Middle frontal gyrus (tissue), 1 donor: ENCODE results near the gene PRODH.
"Not testable (repeated sequence)": the region's sequence is repeated elsewhere in the genome, so short reads cannot be mapped to it uniquely, and the experiment has no call there.

ENCODE experiments used
- DNase-seq: peaks from one replicate; pipeline ENCODE4 v3.0.0-alpha.2; 2015; ENCODE audit warnings: low spot score; ENCODE audit errors: extremely low spot score

PRODH gene

DNA sequence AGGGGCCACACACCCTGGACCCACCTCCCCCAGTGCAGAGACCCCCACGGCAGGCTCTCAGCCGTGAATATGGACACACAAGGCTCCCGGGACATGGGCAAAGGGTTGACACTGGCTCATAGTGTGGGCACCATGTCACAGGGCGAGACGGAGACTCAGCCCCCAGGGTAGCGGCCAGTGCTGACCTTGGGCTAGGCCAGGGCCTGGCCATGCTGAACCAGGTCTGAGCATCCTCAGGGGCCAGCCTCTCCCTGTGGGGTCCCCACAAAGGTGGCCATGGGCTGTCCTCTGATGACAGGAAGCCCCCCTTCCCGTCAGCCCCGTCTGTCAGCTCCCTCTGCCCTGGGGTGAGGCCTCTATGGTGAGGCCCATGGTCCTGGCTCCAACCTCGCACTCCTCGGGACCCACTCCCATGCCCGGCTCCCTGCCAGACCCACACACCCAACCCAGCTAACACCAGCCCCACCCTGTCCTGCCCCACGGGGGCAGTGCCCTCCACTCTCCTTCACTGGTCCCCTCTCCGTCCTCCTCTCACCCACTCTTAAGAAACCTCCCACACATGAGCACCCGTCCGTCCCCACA is 19.0 kb upstream of the PRODH start:
- no peak for DNase-seq

DNA sequence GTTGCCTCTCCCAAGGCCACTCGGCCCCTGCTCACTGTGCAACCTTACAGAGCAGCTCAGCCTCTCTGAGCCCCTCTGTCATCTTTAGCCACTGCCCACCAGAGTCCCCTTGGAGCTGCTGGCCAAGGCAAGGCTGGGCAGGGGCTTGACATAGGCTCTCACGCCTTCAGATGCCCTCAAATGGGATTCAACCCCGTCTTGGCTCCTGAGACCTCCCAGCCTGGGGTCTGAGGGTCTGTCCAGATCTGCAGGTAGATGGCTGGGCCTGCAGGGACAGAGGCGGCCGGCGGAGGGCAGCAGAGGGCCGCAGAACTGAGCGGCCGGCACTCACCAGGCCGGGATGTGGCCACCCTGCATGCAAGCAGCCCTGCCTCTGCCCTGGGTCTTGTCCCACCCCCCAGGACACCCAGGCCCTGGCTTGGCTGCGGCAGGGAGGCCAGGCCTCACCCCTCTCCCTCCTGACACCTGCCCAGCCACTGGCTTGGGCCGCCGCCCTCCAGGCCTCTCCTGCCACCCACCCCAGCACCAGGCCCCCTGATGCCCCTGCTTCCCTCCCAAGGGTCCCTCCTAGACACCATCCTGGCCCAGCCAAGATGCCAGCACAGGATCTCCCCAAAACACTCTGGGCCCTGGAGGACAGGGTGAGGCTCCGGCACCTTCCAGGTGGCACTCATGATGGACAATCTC is 18.4 kb upstream of the PRODH start:
- not testable (repeated sequence) for DNase-seq

DNA sequence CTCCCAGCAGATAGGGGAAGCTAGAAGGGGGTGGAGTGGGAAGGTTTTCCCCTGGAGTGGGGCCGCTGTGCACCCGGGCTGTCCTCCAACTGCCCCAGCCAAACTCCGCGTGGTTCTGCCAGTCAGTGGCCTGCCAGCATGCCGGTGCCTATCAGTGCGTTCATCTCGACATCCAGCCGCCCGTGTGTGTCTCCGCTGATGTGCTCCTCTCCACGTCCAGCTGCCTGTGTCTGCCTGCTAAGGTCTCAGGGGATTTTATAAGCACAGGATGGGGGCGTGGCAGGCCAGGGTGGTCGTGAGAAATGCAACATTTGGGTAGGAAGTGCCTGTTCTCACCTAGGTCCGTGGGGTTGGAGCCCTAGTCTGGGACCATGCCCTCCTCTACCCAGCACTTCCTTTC is 17.0 kb upstream of the PRODH start:
- not testable (repeated sequence) for DNase-seq

DNA sequence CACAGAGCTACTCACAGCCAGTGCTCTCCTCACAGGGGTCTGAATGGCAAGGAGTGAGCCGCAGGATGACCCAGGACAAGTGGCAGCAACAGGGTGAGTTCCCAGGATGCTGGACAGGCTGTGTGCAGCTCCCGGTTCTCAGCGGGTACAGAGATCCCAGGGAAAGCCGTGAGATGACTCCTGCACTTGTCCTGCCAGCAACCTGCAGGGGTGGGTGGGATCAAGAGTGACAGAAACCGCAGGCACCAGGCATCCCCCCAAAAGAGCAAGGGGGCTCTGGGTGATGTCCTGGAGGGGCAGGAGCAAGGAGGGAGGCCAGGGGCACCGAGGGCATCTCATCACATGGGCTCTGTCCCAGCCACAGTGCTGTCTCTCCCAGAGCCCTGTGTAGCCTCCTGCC is 15.9 kb upstream of the PRODH start:
- no peak for DNase-seq

DNA sequence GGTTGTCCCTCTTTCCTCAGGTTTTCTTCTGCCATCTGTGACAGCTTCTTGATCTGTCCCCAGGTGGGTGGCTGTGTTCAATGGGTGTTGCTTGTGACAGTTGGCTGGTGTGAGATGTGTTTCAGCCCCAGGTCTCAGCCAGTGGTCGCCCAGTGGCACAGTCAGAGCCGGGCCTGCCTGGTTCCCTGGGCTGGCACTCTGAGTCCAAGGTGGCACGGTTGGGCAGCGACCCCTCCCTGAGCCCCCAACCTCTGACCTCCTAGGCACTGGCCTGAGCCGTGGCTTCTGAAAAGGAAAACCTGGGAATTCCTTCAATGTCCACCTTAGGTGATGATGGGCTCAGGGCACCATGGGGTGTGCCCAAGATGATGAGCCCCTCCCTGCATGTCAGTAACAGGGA is 14.0 kb upstream of the PRODH start:
- DNase-seq: no peak

DNA sequence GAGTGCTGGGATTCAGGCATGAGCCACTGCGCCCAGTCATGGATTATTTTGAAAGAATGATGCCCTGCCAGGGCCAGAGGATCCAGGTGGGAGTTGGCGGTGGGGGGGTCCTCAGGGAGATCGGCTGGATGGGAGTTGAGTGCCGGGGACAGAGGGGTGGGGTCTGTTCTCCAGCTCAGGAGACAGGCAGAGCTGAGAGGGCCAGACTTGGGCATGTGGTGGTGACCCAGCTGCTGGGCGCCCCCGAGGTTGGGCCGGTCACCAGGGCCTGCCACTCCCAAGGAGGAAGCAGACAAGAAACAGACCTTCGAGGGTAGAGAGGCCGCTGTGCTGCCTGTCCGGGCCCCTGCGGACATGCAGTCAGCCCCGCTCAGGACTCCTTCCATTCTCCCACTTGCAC is 11.8 kb upstream of the PRODH start:
- DNase-seq: no peak

DNA sequence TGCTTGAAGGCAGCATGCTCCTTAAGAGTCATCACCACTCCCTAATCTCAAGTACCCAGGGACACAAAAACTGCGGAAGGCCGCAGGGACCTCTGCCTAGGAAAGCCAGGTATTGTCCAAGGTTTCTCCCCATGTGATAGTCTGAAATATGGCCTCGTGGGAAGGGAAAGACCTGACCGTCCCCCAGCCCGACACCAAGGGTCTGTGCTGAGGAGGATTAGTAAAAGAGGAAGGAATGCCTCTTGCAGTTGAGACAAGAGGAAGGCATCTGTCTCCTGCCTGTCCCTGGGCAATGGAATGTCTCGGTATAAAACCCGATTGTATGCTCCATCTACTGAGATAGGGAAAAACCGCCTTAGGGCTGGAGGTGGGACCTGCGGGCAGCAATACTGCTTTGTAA is 11.0 kb upstream of the PRODH start:
- DNase-seq: not testable (repeated sequence)

DNA sequence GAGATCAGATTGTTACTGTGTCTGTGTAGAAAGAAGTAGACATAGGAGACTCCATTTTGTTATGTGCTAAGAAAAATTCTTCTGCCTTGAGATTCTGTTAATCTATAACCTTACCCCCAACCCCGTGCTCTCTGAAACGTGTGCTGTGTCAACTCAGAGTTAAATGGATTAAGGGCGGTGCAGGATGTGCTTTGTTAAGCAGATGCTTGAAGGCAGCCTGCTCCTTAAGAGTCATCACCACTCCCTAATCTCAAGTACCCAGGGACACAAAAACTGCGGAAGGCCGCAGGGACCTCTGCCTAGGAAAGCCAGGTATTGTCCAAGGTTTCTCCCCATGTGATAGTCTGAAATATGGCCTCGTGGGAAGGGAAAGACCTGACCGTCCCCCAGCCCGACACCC is 2.6 kb upstream of the PRODH start:
- not testable (repeated sequence) for DNase-seq

DNA sequence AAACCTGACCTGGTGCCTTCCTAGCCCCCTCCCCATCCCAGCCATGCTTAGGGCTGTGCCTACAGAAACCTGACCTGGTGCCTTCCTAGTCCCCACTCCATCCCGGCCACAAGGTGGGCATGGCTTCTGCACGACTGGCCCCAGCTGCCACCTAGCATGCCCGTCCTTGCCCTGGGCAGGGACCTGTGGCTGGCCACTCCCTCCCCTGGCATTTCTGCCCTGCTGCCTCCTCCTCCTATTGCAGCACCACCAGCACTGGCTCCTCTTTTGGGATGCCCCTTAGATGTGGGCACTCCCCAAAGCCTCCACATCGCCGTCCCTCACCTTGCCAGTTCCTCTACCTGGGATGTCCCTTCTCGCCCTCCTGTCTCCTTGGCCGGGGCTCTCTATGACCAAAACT is 1.4 kb downstream of the PRODH start:
- not testable (repeated sequence) for DNase-seq

DNA sequence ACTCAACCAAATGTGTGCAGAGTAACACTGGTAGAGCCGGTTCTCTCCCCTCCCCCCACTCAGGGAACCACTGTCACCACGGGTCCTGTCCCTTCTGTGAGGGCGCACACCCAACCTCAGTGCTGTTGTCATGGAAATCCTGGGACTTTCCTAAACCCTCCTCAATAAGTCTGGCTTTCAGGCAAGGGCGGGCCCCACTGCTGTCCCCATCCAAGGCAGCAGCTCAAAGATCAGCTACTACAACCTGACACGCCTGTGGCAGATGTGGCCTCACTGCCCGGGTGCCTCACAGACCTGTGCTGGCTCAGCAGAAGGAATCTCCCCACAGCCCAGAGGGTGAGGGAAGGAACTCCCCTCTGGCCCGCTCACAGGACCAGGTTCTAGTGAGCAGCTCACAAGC is 2.2 kb downstream of the PRODH start:
- no peak for DNase-seq

DNA sequence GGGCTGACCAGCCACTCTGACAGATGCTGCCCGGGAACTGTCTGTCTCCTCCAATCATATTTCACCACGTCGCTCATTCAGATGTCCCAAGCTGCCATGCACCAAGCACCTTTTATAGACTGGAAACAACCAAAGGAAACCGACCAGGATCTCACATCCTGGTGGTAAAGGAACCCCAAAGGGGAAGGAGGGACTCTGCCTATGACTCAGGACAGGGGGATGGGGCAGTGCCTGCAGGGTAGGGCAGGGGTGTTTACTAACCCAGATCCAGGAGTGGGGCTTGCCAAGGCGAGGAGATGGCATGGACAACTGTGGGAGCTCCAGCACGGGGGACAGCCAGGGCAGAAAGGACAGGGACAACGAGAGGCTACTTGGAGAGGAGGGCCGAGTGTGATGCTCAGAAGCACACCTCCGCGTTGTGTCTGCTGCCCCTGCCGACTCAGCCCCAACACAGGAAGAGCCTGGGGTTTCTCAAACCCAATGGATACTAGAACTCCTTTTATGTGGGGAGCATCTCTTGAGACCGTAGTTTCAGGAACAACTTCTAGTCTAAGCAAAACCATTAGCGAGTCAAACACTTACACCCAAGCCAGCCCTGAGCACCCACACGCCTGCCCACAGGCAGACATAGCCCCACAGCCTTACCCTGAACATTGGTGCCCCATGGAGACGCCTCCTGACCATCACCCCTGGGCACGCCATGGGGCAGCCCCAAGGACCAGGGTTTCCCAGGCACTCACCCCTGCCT is 4.0 kb downstream of the PRODH start:
- no peak for DNase-seq

DNA sequence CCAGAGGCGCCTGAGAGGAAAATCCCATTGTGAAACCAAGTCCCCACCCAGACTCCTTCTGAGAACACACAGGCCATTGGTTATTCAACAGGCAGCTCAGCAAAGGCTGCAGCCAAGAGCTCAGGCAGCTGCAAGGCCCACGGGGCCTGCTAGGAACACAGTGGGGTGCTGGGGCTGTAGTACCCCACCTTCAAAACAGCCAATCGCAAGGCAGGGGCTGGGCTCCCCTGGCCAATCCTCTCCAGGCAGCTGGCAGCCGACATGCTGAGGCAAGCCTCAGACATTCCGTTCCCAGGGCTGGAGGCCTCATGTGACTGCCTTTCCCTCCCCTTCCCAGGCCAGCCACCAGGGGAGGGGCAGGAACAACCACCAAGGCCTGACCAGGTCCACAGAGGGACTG is 6.6 kb downstream of the PRODH start:
- no peak for DNase-seq

DNA sequence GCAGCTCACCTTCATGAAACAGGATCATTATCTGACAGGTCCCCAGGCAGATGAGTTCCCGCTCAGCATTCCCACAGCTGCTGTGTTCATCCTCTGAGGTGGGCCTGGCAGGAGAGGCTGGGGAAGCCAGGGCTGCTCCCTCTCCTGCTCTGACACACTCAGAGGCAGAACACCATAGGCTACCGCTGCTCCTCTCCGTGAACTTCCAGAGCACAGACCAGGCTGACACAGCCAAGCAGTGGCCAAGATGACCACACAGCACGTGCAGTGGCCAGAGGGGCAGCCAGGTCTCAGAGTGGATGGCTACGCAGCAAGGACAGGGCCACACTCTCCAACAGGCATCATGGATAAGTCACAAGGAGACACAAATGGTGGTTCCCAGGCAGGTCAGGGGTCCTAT is 8.5 kb downstream of the PRODH start:
- no peak for DNase-seq

DNA sequence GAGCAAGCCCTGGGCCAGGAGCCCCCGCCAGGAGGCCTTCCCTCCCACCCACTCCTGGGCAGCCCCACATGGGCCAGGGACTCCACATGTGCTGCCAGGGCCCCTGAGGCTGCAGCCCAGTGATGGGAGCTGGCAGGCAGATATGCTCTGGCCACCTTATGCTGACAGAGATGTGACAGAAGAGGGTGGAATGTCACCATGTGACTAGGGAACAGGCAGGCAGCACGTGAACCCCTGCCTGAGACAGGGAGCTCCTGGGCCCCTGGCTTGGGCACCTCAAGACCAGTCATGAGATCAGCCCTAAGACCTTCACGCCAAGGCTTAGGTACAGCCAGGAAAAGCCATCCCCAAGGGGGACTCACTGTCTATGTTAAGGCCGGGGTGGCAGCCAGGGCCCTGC is 9.1 kb downstream of the PRODH start:
- no peak for DNase-seq

DNA sequence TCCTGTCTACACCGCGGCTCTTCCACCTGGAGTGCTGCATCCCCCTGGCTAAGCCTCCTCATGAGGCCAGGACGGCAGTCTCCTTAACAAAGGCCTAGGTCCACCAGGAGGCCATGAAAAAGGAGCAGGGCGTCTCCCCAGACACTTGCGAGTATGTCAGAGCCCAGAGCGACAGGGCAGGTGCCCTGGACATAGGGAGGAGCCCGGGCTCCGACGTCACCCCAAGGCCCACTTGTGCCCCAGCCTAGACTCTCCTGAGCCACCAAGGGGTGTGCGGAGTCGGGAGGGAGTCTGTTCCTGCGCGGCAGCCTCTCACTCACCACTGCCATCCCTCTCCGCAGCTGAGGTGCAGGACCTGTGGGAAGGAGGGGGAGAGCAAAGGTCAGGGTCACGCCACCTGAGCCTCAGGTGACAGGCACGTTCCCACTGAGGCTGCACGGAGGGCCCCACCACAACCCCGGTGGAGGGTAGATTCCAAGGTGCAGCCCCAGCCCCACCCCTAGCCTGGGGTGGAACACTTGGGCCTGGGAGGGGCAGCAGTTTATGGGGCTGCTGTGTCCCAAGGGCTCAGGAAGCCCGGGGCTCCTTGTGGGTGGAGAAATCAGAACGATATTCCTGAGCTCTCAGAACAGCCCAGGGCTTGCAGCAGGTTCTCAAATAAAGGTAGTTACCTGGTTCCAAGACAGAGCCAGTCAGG is 10.6 kb downstream of the PRODH start:
- no peak for DNase-seq

DNA sequence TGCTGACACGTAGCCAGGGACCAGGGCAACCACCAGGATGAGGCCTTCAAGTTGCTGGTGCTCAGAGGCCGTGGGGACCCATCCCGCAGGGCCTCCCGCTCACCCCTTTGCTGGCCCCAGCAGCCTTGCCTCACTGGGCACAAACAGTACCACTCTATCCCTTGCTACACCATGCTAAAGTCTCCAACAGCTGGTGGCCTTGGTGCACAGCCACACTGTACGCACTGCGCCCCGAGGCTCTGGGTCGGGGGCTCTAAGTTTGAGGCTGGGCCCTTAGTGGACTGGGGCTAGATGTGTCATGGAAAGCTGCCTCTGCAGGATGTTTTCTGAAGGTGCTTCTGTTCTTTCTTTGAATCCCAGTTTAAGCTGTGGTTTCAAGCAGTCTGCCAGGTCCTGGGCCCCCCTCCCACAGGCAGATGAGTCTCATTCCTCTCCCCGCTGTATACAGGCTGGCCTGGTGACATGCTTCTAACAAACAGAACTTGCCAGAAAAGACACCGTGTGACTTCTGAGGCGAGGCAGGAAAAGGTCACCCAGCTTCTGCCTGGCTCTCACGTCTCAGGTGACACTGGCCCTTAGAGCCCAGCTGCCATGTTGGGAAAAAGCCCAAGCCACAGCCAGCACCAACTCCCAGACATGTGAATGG is 15.7 kb downstream of the PRODH start:
- DNase-seq: not testable (repeated sequence)

DNA sequence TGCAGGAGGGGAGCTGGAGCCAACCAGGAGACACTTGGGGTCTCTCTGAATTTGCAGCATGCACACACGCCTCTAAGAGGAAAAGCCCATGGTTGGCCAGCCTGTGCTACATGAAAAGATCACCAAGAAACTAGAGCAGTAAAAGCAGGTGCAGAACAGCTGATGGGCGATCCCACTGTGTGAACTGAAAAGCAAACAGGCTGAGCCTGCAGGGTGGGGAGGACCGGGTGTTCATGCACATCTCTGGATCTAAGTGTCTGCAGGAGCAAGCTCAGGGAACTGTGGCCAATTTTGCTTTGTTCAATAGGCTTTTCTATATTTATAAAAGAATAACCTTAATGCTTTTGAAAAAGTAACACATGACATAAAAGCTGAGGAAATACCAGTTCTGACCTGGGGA is 18.3 kb downstream of the PRODH start:
- DNase-seq: not testable (repeated sequence)

DNA sequence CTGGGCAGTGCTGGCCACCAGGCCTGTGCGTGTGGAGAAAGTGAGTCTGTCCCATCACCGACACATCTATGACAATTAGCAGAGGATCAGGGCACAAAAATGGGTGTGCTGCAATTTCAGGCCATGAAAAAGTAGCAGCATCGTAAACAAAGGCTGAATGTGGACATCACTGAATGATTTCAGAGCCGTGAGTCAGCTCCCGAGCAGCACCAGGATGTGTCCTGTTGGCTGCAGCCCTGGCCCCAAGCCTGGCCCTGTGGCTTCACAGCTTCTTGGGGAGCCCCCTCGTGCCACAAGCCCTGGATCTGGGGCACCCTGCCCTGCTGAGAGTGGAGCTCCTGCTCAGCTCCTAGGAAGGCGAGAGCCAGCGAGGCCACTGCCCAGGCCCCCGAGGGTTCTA is 20.5 kb downstream of the PRODH start:
- DNase-seq: not testable (repeated sequence)

DNA sequence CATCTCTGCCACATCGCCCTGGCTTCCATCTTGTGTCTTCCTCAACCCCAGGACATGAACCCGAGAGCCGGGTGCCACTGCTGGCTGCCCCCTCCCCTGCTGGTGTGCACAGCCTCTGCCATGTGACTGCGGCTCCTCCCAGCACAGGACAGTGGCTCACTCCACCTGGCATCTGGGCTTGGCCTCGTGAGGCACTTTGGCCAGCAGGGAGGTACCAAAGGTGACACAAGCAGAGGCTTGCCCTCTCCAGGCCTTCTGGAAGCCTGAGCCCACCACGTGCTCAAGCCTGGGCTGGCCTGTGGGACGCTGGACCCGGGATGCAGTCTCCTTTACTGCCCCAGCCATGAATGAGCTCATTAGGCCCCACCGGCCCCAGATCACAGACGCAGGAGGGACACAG is 21.5 kb downstream of the PRODH start:
- DNase-seq: not testable (repeated sequence)

DNA sequence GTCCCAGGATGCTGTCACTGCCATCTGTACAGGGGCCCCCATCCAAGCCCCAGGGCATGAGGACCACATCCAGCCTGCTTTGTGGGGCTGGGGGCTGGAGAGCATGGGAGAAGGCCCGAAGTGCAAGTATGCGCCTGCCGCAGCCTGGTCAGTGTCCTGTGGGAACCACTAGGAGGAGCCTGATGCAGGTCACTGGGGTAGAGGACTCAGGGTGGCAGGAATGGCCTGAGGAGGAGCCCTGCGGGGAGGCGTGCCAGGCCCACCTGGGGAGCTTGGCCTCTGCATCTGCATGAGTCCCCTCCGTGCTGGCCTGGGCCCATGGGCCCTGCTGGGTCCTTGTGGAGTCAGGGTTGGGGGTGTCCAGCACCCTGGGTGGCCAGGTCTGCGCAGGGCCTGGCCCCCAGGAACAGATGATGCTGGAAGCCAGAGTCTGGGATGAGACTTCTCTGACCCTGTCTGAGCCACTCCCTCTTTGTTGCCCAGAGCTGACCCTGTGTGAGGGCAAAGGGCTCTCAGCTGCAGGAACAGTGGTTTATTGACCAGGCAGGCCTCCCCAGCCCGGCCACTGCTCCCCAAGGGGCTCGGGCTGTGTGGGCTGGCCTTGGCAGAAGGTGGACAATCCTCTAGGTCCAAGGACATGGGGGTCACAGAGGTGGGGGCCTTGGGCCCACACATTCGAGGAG is 23.7 kb downstream of the PRODH start:
- DNase-seq: not testable (repeated sequence)

DNA sequence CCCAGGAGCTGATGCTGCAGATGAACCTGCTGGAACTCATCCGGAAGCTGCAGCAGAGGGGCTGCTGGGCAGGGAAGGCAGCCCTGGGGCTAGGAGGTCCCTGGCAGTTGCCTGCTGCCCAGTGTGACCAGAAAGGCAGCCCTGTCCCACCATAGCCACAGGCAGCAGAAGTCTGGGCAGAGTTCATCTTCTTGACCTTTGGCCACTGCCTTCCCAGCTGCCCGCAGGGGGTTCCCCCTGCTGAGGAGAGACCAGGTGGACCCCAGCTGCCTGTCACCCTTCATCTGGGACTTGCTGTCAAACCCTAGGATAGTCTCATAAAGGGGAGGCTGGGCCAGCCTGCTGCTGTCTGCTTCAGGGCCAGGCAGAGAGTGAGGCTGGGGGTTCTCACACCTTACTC is 24.6 kb downstream of the PRODH start:
- DNase-seq: not testable (repeated sequence)
